GM12874 (cell line): Measurements from ENCODE around the gene ABCA8.

Experiments
- TF ChIP-seq, protein P1 (sequence below): IDR thresholded peaks from 2 replicates; pipeline ENCODE4 v1.5.1; 2011; ENCODE audit warnings: low read depth, mild to moderate bottlenecking, control low read depth, low read length, moderate library complexity; ENCODE audit not compliant: insufficient read depth

Gene ABCA8

DNA sequence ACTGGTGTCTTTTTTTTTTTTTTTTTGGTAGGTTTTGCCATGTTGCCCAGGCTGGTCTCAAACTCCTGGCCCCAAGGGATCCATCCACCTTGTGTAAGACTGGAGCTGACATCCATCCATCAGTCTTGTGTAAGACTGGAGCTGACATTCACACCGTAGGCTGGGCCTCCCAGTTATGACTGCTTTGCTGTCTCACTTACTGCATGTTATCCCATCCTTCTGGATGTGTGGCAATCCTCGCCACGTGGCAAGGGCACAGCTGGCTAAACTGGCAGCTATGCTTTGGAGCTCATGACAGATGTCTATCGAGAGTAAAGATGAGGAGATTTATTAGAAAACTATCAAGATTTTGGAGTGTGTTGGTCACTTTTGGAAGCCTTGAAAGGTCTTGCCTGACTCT lies 115.1 kb downstream of the ABCA8 start:
- TF ChIP-seq, protein P1, sequence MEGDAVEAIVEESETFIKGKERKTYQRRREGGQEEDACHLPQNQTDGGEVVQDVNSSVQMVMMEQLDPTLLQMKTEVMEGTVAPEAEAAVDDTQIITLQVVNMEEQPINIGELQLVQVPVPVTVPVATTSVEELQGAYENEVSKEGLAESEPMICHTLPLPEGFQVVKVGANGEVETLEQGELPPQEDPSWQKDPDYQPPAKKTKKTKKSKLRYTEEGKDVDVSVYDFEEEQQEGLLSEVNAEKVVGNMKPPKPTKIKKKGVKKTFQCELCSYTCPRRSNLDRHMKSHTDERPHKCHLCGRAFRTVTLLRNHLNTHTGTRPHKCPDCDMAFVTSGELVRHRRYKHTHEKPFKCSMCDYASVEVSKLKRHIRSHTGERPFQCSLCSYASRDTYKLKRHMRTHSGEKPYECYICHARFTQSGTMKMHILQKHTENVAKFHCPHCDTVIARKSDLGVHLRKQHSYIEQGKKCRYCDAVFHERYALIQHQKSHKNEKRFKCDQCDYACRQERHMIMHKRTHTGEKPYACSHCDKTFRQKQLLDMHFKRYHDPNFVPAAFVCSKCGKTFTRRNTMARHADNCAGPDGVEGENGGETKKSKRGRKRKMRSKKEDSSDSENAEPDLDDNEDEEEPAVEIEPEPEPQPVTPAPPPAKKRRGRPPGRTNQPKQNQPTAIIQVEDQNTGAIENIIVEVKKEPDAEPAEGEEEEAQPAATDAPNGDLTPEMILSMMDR, result no peak

DNA sequence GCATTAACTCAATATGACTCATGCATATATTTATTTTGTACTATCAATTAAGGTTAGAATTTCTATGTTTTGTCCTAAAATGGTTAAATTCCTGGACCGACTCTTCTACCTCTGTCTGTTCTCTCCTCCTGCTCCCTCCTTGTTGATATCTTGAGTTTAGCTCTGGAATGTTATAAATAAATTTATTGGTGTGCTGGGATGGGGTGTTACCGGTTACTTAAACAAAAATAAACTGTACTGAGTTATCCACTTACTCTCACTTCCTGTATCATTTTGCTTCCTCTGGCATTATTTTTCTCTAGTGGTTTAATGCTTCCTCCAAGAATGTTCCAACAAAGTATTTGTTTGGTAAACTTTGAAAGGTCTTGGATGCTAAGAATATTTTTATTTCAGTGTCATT lies 120.1 kb downstream of the ABCA8 start:
- TF ChIP-seq, protein P1, result no peak

DNA sequence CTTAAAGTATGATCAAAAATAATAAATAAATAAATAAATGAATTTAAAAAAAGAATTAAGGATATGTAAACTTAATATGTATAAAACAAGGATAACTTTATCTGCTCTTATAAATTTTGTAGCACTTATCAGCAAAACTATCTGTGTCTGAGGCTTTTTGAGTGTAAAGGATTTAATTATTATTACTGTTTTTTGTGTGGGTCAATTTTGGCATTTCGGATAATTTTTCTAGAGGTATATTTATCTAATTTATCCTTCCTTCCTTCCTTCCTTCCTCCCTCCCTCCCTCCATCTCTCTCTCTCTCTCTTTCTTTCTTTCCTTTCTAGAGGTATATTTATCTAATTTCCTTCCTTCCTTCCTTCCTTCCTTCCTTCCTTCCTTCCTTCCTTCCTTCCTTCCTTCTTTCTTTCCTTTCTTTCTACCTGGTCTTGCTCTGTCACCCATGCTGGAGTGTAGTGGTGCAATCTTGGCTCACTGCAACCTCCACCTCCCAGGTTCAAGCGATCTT lies 120.8 kb downstream of the ABCA8 start:
- TF ChIP-seq, protein P1, result no peak

DNA sequence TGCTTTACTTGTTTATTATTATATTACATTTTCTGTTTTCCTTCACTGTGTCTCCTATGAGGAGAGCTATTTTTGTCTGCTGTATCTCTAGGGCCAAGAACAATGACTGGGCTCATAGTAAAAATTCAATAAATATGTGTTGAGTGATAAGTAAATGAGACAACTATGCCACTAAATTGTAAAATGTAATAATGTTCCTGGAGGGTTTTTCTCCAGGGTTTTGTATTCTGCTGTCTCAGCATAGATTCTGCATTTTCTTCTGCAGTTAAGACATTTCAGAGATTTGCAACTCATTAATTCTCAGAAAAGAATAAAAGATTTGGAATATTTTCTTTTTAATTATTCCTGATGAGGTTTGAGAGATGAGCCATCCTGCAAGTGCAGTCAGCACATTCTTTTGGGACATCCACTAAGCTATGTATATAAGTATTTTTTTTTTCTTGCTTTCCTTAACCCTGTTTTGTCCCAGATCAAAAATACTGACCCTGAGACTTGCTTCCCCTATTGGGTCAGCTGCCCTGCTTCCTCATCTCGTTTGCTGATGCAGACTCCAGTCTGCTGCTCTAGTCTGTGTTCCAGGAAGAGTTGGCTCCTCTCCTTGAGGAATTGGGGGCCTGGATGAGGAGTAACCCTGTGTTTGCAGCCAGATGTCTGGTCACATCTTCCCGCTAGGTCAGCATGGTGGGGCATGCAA lies 122.9 kb downstream of the ABCA8 start:
- TF ChIP-seq, protein P1, result no peak

DNA sequence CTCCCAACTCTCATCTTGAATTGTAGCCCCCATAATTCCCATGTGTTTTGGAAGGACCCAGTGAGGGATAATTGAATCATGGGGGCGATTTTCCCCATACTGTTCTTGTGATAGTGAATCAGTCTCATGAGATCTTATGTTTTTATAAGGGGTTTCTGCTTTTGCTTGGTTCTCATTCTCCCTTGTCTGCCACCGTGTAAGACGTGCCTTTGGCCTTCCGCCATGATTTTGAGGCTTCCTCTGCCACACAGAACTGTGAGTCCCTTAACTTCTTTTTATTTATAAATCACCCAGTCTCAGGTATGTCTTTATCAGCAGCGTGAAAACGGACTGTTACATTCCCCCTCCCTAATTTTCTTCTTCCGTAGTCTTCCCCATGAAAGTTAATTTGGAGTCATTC lies 124.0 kb downstream of the ABCA8 start:
- TF ChIP-seq, protein P1, result no peak

DNA sequence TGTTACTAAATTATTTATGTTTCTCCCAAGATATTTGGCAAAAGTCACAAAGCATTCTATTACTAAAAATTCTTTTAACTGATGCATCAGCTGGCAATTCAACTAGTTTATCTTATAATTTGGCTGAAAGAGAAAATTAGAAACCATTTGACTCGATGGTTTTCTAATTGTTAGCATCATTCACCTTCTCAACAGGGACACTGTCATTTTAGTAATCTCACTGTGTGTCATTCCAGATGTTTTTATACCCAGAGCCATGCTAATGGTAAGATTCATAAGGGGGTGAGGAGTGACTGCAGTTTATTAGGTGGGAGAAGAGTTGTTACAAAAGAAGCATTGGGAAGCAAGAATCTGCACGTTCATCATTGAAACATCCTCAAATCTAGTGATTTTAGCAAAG lies 124.9 kb downstream of the ABCA8 start:
- TF ChIP-seq, protein P1, result no peak

DNA sequence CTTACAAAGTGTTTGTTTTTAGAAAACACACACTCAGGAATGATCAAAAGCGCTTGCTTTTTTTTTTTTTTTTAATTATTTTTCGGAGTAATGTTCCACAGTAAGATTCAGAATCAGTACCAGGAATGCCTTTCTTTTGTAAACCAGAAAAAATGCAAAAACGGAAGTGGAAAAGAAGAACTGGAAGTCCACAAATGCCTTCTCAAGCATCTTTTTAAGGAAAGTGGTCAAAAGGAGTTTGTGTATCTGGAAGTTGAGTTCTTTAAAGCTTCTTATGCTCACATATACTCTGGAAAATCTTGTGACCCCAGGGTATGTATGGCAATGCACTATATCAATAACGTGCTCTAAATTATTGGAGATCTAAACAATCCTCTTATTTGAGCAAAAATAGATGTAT lies 126.0 kb downstream of the ABCA8 start:
- TF ChIP-seq, protein P1, result no peak
